Neural cell (in vitro differentiated cells): Measurements from ENCODE around the gene XRCC6. TPM values are rescaled to one million over a fixed set of nuclear protein-coding genes. Genes with fewer than 3 reads are reported as not detected.

ENCODE experiments used
- H2AFZ ChIP-seq: fragments of 200-600, 300-800 bp; sonication (generic), shearing (Covaris generic); 2 replicates; pipeline ENCODE4 v1.6.0; 2014; ENCODE audit warnings: low read depth, mild to moderate bottlenecking, antibody characterized with exemption, low read length, moderate library complexity
- H3F3A ChIP-seq: fragments of 200-600 bp; shearing (Covaris generic); 2 replicates; pipeline ENCODE4 v1.6.1; 2016; ENCODE audit warnings: mild to moderate bottlenecking, moderate library complexity, mixed read lengths, antibody characterized with exemption, low read length; ENCODE audit not compliant: insufficient read depth, poor library complexity, severe bottlenecking
- H3K27ac ChIP-seq: fragments of 200-600, 300-800 bp; sonication (generic), shearing (Covaris generic); 2 replicates; pipeline ENCODE4 v1.5.1; 2014; ENCODE audit warnings: mild to moderate bottlenecking, low read length, moderate library complexity
- H3K27me3 ChIP-seq: fragments of 300-800, 200-600 bp; sonication (generic), shearing (Covaris generic); 2 replicates; pipeline ENCODE4 v1.6.0; 2014; ENCODE audit warnings: mild to moderate bottlenecking, low read depth, low read length, moderate library complexity; ENCODE audit not compliant: insufficient read depth
- H3K36me3 ChIP-seq: fragments of 300-800, 200-600 bp; sonication (generic), shearing (Covaris generic); 2 replicates; pipeline ENCODE4 v1.5.1; 2014; ENCODE audit warnings: mild to moderate bottlenecking, antibody characterized with exemption, low read length, moderate library complexity; ENCODE audit not compliant: insufficient read depth
- H3K4me2 ChIP-seq: fragments of 300-800, 200-600 bp; sonication (generic), shearing (Covaris generic); 2 replicates; pipeline ENCODE4 v1.6.0; 2014; ENCODE audit warnings: mild to moderate bottlenecking, low read length
- H3K4me3 ChIP-seq: fragments of 300-800, 200-600 bp; sonication (generic), shearing (Covaris generic); 2 replicates; pipeline ENCODE4 v1.5.1; 2014; ENCODE audit warnings: mild to moderate bottlenecking, low read length, moderate library complexity
- H3K79me2 ChIP-seq: fragments of 200-600 bp; shearing (Covaris generic); replicated peaks from 2 replicates; pipeline ENCODE4 v1.6.0; 2014; ENCODE audit warnings: mild to moderate bottlenecking, low read length, moderate library complexity; ENCODE audit not compliant: insufficient read depth
- H3K9ac ChIP-seq: fragments of 300-800, 200-600 bp; sonication (generic), shearing (Covaris generic); 2 replicates; pipeline ENCODE4 v1.6.1; 2016; ENCODE audit warnings: mild to moderate bottlenecking, low read length, mixed read lengths
- H3K9me2 ChIP-seq: fragments of 200-600 bp; shearing (Covaris generic); 2 replicates; pipeline ENCODE4 v1.6.1; 2016; ENCODE audit warnings: mild to moderate bottlenecking, low read length, mixed read lengths; ENCODE audit not compliant: insufficient read depth
- H3K9me3 ChIP-seq: fragments of 200-600, 300-800 bp; sonication (generic), shearing (Covaris generic); 2 replicates; pipeline ENCODE4 v1.6.1; 2016; ENCODE audit warnings: mild to moderate bottlenecking, mixed run types, low read length, moderate library complexity, mixed read lengths
- H4K20me1 ChIP-seq: fragments of 200-600 bp; shearing (Covaris generic); 2 replicates; pipeline ENCODE4 v1.6.1; 2016; ENCODE audit warnings: mild to moderate bottlenecking, mixed run types; ENCODE audit not compliant: insufficient read depth
- CTCF ChIP-seq: fragments of 450-650 bp; IDR thresholded peaks from 2 replicates; pipeline ENCODE4 v1.5.1; 2014; ENCODE audit warnings: antibody characterized with exemption, mild to moderate bottlenecking, moderate library complexity; ENCODE audit not compliant: poor library complexity, severe bottlenecking
- EP300 ChIP-seq: fragments of 450-650 bp; conservative IDR thresholded peaks from 2 replicates; pipeline ENCODE4 v1.6.1; 2014; ENCODE audit warnings: antibody characterized with exemption, mild to moderate bottlenecking, moderate library complexity; ENCODE audit not compliant: poor library complexity, severe bottlenecking
- EZH2 ChIP-seq: fragments of 200-600, 300-800 bp; shearing (Covaris generic), sonication (generic); IDR thresholded peaks from 2 replicates; pipeline ENCODE4 v1.6.1; 2014; ENCODE audit warnings: antibody characterized with exemption, low read length, borderline replicate concordance, mild to moderate bottlenecking; ENCODE audit not compliant: insufficient read depth, poor library complexity, severe bottlenecking
- MXI1 ChIP-seq: fragments of 450-650 bp; conservative IDR thresholded peaks from 2 replicates; pipeline ENCODE4 v1.6.1; 2014; ENCODE audit warnings: antibody characterized with exemption, mild to moderate bottlenecking; ENCODE audit not compliant: poor library complexity, severe bottlenecking
- POLR2AphosphoS5 ChIP-seq: IDR thresholded peaks from 2 replicates; pipeline ENCODE4 v1.6.1; 2012
- RAD21 ChIP-seq: fragments of 450-650 bp; conservative IDR thresholded peaks from 2 replicates; pipeline ENCODE4 v1.6.1; 2014; ENCODE audit warnings: antibody characterized with exemption, mild to moderate bottlenecking, moderate library complexity
- REST ChIP-seq: IDR thresholded peaks from 2 replicates; pipeline ENCODE4 v1.6.1; 2012; ENCODE audit warnings: borderline replicate concordance
- SMC3 ChIP-seq: fragments of 450-650 bp; conservative IDR thresholded peaks from 2 replicates; pipeline ENCODE4 v1.6.1; 2014; ENCODE audit warnings: antibody characterized with exemption, mild to moderate bottlenecking, moderate library complexity; ENCODE audit not compliant: poor library complexity
- TAF1 ChIP-seq: IDR thresholded peaks from 2 replicates; pipeline ENCODE4 v1.6.1; 2012; ENCODE audit warnings: low read depth
- polyA plus RNA-seq: library from polyadenylated mRNA; depleted of rRNA; stranded (reverse); fragments of >200 nt; gene quantifications from 2 replicates; pipeline ENCODE4 v1.2.3, GENCODE V29; 2014

Gene XRCC6
- polyA plus RNA-seq, 1 donor from 2014 or later, result 398 TPM

- Histone ChIP-seq H3K9ac (no peak overlapping the region), H4K20me1 (no peaks in the 10 kb centered on the region), H3K9me3 (no peaks in the 10 kb centered on the region), H3K79me2 (no peaks in the 10 kb centered on the region), H3K4me3 (no peak overlapping the region), H3K4me2 (no peak overlapping the region), H2AFZ (no peak overlapping the region), H3K27me3 (no peaks in the 10 kb centered on the region), H3F3A (no peaks in the 10 kb centered on the region), H3K9me2 (no peaks in the 10 kb centered on the region), H3K36me3 (no peaks in the 10 kb centered on the region), H3K27ac (no peak overlapping the region)
- TF ChIP-seq RAD21 (no peak), EZH2 (no peak), MXI1 (no peak), EP300 (no peak), CTCF (no peak), POLR2AphosphoS5 (no peak), SMC3 (no peak), REST (no peak), TAF1 (no peak)
Observed at GRCh38 chr22:41598891-41599635, 22.0 kb upstream of the XRCC6 start.

GRCh38 chr22:41600976-41601375 lies 20.1 kb upstream of the XRCC6 start:
- H4K20me1 ChIP-seq, result no peaks in the 10 kb centered on the region
- no peaks in the 10 kb centered on the region for H3F3A ChIP-seq
- no peak overlapping the region for H3K4me2 ChIP-seq
- H3K27me3 ChIP-seq, result no peaks in the 10 kb centered on the region
- H3K36me3 ChIP-seq, result no peaks in the 10 kb centered on the region
- no peak overlapping the region for H3K4me3 ChIP-seq
- H3K9me2 ChIP-seq, result no peaks in the 10 kb centered on the region
- H2AFZ ChIP-seq, result no peak overlapping the region
- H3K9ac ChIP-seq, result no peak overlapping the region
- no peaks in the 10 kb centered on the region for H3K79me2 ChIP-seq
- H3K9me3 ChIP-seq, result no peaks in the 10 kb centered on the region
- no peak for TF ChIP-seq SMC3
- TF ChIP-seq EZH2, result no peak
- no peak for TF ChIP-seq EP300
- no peak for TF ChIP-seq REST
- TF ChIP-seq MXI1, result no peak
- no peak for TF ChIP-seq RAD21
- no peak for TF ChIP-seq CTCF
- TF ChIP-seq TAF1, result no peak
- no peak for TF ChIP-seq POLR2AphosphoS5
- no peak overlapping the region for H3K27ac ChIP-seq
